ENCODE measurements around the gene NAA15. TPM values are rescaled to one million over a fixed set of nuclear protein-coding genes. Genes with fewer than 3 reads are reported as not detected.
"Not testable (repeated sequence)": the region's sequence is repeated elsewhere in the genome, so short reads cannot be mapped to it uniquely, and the experiment has no call there.

NAA15 gene
- polyA plus RNA-seq, 3 donors, result 5.2 to 20.2 (median 8.8) TPM

GRCh38 chr4:139443661-139444060 is 142.4 kb downstream of the NAA15 start:
- no peaks in the 10 kb centered on the region for H3K4me1 ChIP-seq (ENCODE audit: control insufficient read depth in 1 of 2, insufficient read depth in 2 of 2, low read length in 2 of 2)
- H3K27ac ChIP-seq (ENCODE audit: low read depth in 1 of 2, low read length in 2 of 2), result no peak overlapping the region
- Mint-ChIP-seq H3K9me3 (peaks cover 13 to 36% (median 25%) of the 10 kb centered on the region in 7 donors), H3K4me1 (peaks cover 12% of the 10 kb centered on the region), H3K27ac (no peak overlapping the region), H3K27me3 (ENCODE audit: low read depth in 3 of 3) (no peaks in the 10 kb centered on the region), H3K4me3 (no peak overlapping the region), H3K36me3 (peaks cover 13 to 28% of the 10 kb centered on the region in 2 donors)
- H3K4me2 ChIP-seq (replicated peaks; ENCODE audit: extremely low read depth, low read length, poor library complexity, severe bottlenecking), result no peak overlapping the region
- TF ChIP-seq, protein P1, sequence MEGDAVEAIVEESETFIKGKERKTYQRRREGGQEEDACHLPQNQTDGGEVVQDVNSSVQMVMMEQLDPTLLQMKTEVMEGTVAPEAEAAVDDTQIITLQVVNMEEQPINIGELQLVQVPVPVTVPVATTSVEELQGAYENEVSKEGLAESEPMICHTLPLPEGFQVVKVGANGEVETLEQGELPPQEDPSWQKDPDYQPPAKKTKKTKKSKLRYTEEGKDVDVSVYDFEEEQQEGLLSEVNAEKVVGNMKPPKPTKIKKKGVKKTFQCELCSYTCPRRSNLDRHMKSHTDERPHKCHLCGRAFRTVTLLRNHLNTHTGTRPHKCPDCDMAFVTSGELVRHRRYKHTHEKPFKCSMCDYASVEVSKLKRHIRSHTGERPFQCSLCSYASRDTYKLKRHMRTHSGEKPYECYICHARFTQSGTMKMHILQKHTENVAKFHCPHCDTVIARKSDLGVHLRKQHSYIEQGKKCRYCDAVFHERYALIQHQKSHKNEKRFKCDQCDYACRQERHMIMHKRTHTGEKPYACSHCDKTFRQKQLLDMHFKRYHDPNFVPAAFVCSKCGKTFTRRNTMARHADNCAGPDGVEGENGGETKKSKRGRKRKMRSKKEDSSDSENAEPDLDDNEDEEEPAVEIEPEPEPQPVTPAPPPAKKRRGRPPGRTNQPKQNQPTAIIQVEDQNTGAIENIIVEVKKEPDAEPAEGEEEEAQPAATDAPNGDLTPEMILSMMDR (IDR thresholded peaks at IDR 0.05), result no peak
- H3K4me3 ChIP-seq (replicated peaks in 1 of 3; ENCODE audit: low read depth in 2 of 3, low read length in 3 of 3), result no peak overlapping the region
- no peak overlapping the region for H2AFZ ChIP-seq (ENCODE audit: insufficient read depth, low read depth, low read length, poor library complexity, severe bottlenecking)
- peaks cover 6% of the 10 kb centered on the region for H3K79me2 ChIP-seq (ENCODE audit: insufficient read depth, low read length)
- H3K9me3 ChIP-seq (replicated peaks in 1 of 2; ENCODE audit: control insufficient read depth in 1 of 2, insufficient read depth in 1 of 2, low read length in 2 of 2), result peaks cover 17 to 25% of the 10 kb centered on the region in 2 donors
- H3K27me3 ChIP-seq (ENCODE audit: control insufficient read depth in 2 of 2, insufficient read depth in 2 of 2, low read length in 2 of 2), result no peaks in the 10 kb centered on the region
- 93% methylated on average over 4 of the region's 7 CpGs for WGBS (ENCODE audit: insufficient coverage)
- no peak for DNase-seq
- intact Hi-C loops (cut with micrococcal nuclease), result no loop called here
- H3K9ac ChIP-seq (ENCODE audit: insufficient read depth, low read length, poor library complexity, severe bottlenecking), result no peak overlapping the region
- H3K36me3 ChIP-seq (replicated peaks in 1 of 2; ENCODE audit: control insufficient read depth in 1 of 2, insufficient read depth in 2 of 2, low read length in 2 of 2), result peaks cover 0 to 5% of the 10 kb centered on the region in 2 donors
- H4K20me1 ChIP-seq (ENCODE audit: insufficient read depth, low read length), result no peaks in the 10 kb centered on the region

GRCh38 chr4:139444881-139445280 is 143.6 kb downstream of the NAA15 start:
- DNase-seq; H3K79me2 ChIP-seq (ENCODE audit: insufficient read depth, low read length); H3K27ac Mint-ChIP-seq; H4K20me1 ChIP-seq (ENCODE audit: insufficient read depth, low read length); H3K27me3 ChIP-seq (ENCODE audit: control insufficient read depth in 2 of 2, insufficient read depth in 2 of 2, low read length in 2 of 2); H3K27ac ChIP-seq (ENCODE audit: low read depth in 1 of 2, low read length in 2 of 2); H3K4me2 ChIP-seq (replicated peaks; ENCODE audit: extremely low read depth, low read length, poor library complexity, severe bottlenecking); H3K27me3 Mint-ChIP-seq (ENCODE audit: low read depth in 3 of 3); H3K36me3 ChIP-seq (replicated peaks in 1 of 2; ENCODE audit: control insufficient read depth in 1 of 2, insufficient read depth in 2 of 2, low read length in 2 of 2); H2AFZ ChIP-seq (ENCODE audit: insufficient read depth, low read depth, low read length, poor library complexity, severe bottlenecking); H3K9ac ChIP-seq (ENCODE audit: insufficient read depth, low read length, poor library complexity, severe bottlenecking); H3K4me3 ChIP-seq (replicated peaks in 1 of 3; ENCODE audit: low read depth in 2 of 3, low read length in 3 of 3); H3K4me3 Mint-ChIP-seq; H3K4me1 ChIP-seq (ENCODE audit: control insufficient read depth in 1 of 2, insufficient read depth in 2 of 2, low read length in 2 of 2); intact Hi-C loops (cut with micrococcal nuclease): not testable (repeated sequence)
- WGBS (ENCODE audit: insufficient coverage), result no CpG with 5 or more reads among the region's 3 CpGs
- Mint-ChIP-seq H3K4me1 (peaks cover 14% of the 10 kb centered on the region), H3K9me3 (peaks cover 7 to 25% (median 13%) of the 10 kb centered on the region in 7 donors), H3K36me3 (peaks cover 12 to 20% of the 10 kb centered on the region in 2 donors)
- peaks cover 11 to 13% of the 10 kb centered on the region in 2 donors for H3K9me3 ChIP-seq (replicated peaks in 1 of 2; ENCODE audit: control insufficient read depth in 1 of 2, insufficient read depth in 1 of 2, low read length in 2 of 2)

- peaks cover 23% of the 10 kb centered on the region for H3K4me1 Mint-ChIP-seq
- H3K27ac ChIP-seq (ENCODE audit: low read depth in 1 of 2, low read length in 2 of 2); H3K4me1 ChIP-seq (ENCODE audit: control insufficient read depth in 1 of 2, insufficient read depth in 2 of 2, low read length in 2 of 2); H3K4me3 ChIP-seq (replicated peaks in 1 of 3; ENCODE audit: low read depth in 2 of 3, low read length in 3 of 3); H3K36me3 Mint-ChIP-seq; H2AFZ ChIP-seq (ENCODE audit: insufficient read depth, low read depth, low read length, poor library complexity, severe bottlenecking); H3K36me3 ChIP-seq (replicated peaks in 1 of 2; ENCODE audit: control insufficient read depth in 1 of 2, insufficient read depth in 2 of 2, low read length in 2 of 2); H3K27me3 ChIP-seq (ENCODE audit: control insufficient read depth in 2 of 2, insufficient read depth in 2 of 2, low read length in 2 of 2); H3K4me3 Mint-ChIP-seq; H3K9me3 ChIP-seq (replicated peaks in 1 of 2; ENCODE audit: control insufficient read depth in 1 of 2, insufficient read depth in 1 of 2, low read length in 2 of 2); H4K20me1 ChIP-seq (ENCODE audit: insufficient read depth, low read length); H3K27ac Mint-ChIP-seq; H3K9ac ChIP-seq (ENCODE audit: insufficient read depth, low read length, poor library complexity, severe bottlenecking); H3K27me3 Mint-ChIP-seq (ENCODE audit: low read depth in 3 of 3); H3K4me2 ChIP-seq (replicated peaks; ENCODE audit: extremely low read depth, low read length, poor library complexity, severe bottlenecking); DNase-seq; intact Hi-C loops (cut with micrococcal nuclease): not testable (repeated sequence)
- H3K9me3 Mint-ChIP-seq, result peaks cover 0 to 12% (median 2%) of the 10 kb centered on the region in 7 donors
- peaks cover 31% of the 10 kb centered on the region for H3K79me2 ChIP-seq (ENCODE audit: insufficient read depth, low read length)
- WGBS (ENCODE audit: insufficient coverage), result 97% methylated on average over 3 of the region's 4 CpGs
These were observed 145.8 kb downstream of the NAA15 start for GRCh38 chr4:139447078-139447477.
